ENCODE data around the gene WDR7. TPM values are rescaled to one million over a fixed set of nuclear protein-coding genes. Genes with fewer than 3 reads are reported as not detected.

The WDR7 gene
- total and polyA plus RNA-seq, 4 donors, result 3.7 to 42.7 (median 19.0) TPM

- no peak for TF ChIP-seq CTCF (IDR thresholded peaks at IDR 0.05; ENCODE audit: control extremely low read depth, extremely low read depth)
- no peak overlapping the region for H3K4me3 ChIP-seq
- H3K9me3 ChIP-seq (ENCODE audit: control insufficient read depth in 4 of 4, insufficient read depth in 3 of 4, low read length in 3 of 4), result no peaks in the 10 kb centered on the region
- H3K4me1 ChIP-seq (ENCODE audit: control insufficient read depth in 5 of 5, insufficient read depth in 5 of 5, low read length in 5 of 5), result peaks cover 0 to 4% (median 0%) of the 10 kb centered on the region in 5 donors
- peaks cover 0 to 6% (median 3%) of the 10 kb centered on the region in 4 donors for H3K36me3 ChIP-seq (ENCODE audit: control insufficient read depth in 4 of 4, insufficient read depth in 4 of 4, low read length in 4 of 4)
- no peak overlapping the region for H3K9ac ChIP-seq (ENCODE audit: insufficient read depth in 1 of 2, low read length in 2 of 2)
- 75 to 79% methylated on average over 8 of the region's 8 CpGs for WGBS, 2 donors
- no peaks in the 10 kb centered on the region for H3K27me3 ChIP-seq (ENCODE audit: control insufficient read depth in 3 of 3, insufficient read depth in 3 of 3, low read length in 2 of 3)
- ATAC-seq (ENCODE audit: insufficient read depth, low FRiP score) (no peak), DNase-seq (peak in 1 of 3 donors; percentile 5)
- H3K27ac ChIP-seq (ENCODE audit: low read depth in 1 of 2, low read length in 1 of 2), result no peak overlapping the region
Measured at GRCh38 chr18:56672391-56672790, 21.2 kb downstream of the WDR7 start.

- ATAC-seq (ENCODE audit: insufficient read depth, low FRiP score) (no peak), DNase-seq (peak in 1 of 3 donors; percentile 2)
- no peak overlapping the region for H3K27ac ChIP-seq (ENCODE audit: low read depth in 1 of 2, low read length in 1 of 2)
- H3K27me3 ChIP-seq (ENCODE audit: control insufficient read depth in 3 of 3, insufficient read depth in 3 of 3, low read length in 2 of 3), result no peaks in the 10 kb centered on the region
- peaks cover 0 to 4% (median 0%) of the 10 kb centered on the region in 5 donors for H3K4me1 ChIP-seq (ENCODE audit: control insufficient read depth in 5 of 5, insufficient read depth in 5 of 5, low read length in 5 of 5)
- 81 to 82% methylated on average over 3 of the region's 3 CpGs for WGBS, 2 donors
- H3K4me3 ChIP-seq, result no peak overlapping the region
- H3K9me3 ChIP-seq (ENCODE audit: control insufficient read depth in 4 of 4, insufficient read depth in 3 of 4, low read length in 3 of 4), result no peaks in the 10 kb centered on the region
- peaks cover 0 to 6% (median 3%) of the 10 kb centered on the region in 4 donors for H3K36me3 ChIP-seq (ENCODE audit: control insufficient read depth in 4 of 4, insufficient read depth in 4 of 4, low read length in 4 of 4)
- H3K9ac ChIP-seq (ENCODE audit: insufficient read depth in 1 of 2, low read length in 2 of 2), result no peak overlapping the region
- TF ChIP-seq CTCF (IDR thresholded peaks at IDR 0.05; ENCODE audit: control extremely low read depth, extremely low read depth), result no peak
Measured at GRCh38 chr18:56672981-56673380, 21.8 kb downstream of the WDR7 start.

GRCh38 chr18:56676639-56677038 is 25.5 kb downstream of the WDR7 start:
- no peak for TF ChIP-seq CTCF (IDR thresholded peaks at IDR 0.05; ENCODE audit: control extremely low read depth, extremely low read depth)
- no peaks in the 10 kb centered on the region for H3K27me3 ChIP-seq (ENCODE audit: control insufficient read depth in 3 of 3, insufficient read depth in 3 of 3, low read length in 2 of 3)
- no peak overlapping the region for H3K27ac ChIP-seq (ENCODE audit: low read depth in 1 of 2, low read length in 1 of 2)
- no peak for DNase-seq
- H3K9ac ChIP-seq (ENCODE audit: insufficient read depth in 1 of 2, low read length in 2 of 2), result no peak overlapping the region
- peaks cover 0 to 7% (median 4%) of the 10 kb centered on the region in 4 donors for H3K36me3 ChIP-seq (ENCODE audit: control insufficient read depth in 4 of 4, insufficient read depth in 4 of 4, low read length in 4 of 4)
- H3K9me3 ChIP-seq (ENCODE audit: control insufficient read depth in 4 of 4, insufficient read depth in 3 of 4, low read length in 3 of 4), result no peaks in the 10 kb centered on the region
- ATAC-seq (ENCODE audit: insufficient read depth, low FRiP score), result no peak
- peaks cover 0 to 5% (median 0%) of the 10 kb centered on the region in 5 donors for H3K4me1 ChIP-seq (ENCODE audit: control insufficient read depth in 5 of 5, insufficient read depth in 5 of 5, low read length in 5 of 5)
- 79% methylated on average over 2 of the region's 2 CpGs for WGBS, 2 donors
- H3K4me3 ChIP-seq, result no peak overlapping the region

Data from lung (tissue), 12 donors.